ENCODE data around the gene RBM5.

DNA sequence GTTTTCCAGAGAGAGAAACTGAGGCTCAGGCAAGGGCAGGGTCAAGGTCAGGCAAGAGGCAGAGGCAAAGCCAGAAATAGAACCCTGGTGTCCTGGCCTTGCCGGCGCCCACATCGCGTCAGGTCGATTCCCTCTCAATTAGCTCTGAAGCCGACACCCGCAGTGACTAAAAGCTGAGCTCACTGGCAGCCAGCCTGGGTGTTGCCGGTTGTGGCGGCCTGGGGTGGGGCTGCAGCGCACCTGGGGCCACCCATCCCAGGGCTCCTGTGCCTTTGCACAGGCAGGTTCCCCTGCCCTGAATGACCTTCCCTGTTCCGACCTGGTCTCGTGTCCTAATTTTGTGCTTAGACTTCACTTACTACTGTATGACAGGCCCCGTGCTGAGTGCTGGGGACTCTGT, 72.6 kb downstream of the RBM5 start:
- TF ChIP-seq, protein P1, sequence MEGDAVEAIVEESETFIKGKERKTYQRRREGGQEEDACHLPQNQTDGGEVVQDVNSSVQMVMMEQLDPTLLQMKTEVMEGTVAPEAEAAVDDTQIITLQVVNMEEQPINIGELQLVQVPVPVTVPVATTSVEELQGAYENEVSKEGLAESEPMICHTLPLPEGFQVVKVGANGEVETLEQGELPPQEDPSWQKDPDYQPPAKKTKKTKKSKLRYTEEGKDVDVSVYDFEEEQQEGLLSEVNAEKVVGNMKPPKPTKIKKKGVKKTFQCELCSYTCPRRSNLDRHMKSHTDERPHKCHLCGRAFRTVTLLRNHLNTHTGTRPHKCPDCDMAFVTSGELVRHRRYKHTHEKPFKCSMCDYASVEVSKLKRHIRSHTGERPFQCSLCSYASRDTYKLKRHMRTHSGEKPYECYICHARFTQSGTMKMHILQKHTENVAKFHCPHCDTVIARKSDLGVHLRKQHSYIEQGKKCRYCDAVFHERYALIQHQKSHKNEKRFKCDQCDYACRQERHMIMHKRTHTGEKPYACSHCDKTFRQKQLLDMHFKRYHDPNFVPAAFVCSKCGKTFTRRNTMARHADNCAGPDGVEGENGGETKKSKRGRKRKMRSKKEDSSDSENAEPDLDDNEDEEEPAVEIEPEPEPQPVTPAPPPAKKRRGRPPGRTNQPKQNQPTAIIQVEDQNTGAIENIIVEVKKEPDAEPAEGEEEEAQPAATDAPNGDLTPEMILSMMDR (IDR thresholded peaks at IDR 0.05), result no peak
- TF ChIP-seq EP300 (IDR thresholded peaks at IDR 0.05), result no peak
